Activated CD8-positive, alpha-beta memory T cell treated with anti-CD3 and anti-CD28 coated beads for 1 hour (primary cell): ENCODE results near the gene TM7SF2.

Experiments
- DNase-seq, 2 donors: peaks; one replicate each; pipeline ENCODE4 v3.0.0-alpha.2; 2020; ENCODE audit warnings: low read depth in 1 of 2; ENCODE audit errors: extremely low read depth in 1 of 2

TM7SF2 gene

DNA sequence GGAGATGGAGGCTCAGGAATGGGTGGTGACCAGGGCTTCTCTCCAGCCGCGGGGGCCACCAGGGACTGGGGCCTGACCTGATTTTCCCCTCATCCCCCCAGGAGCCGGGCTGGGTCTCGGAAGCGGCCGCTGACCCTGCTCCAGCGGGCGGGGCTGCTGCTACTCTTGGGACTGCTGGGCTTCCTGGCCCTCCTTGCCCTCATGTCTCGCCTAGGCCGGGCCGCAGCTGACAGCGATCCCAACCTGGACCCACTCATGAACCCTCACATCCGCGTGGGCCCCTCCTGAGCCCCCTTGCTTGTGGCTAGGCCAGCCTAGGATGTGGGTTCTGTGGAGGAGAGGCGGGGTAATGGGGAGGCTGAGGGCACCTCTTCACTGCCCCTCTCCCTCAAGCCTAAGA lies 23.8 kb upstream of the TM7SF2 start:
- DNase-seq: no peak

DNA sequence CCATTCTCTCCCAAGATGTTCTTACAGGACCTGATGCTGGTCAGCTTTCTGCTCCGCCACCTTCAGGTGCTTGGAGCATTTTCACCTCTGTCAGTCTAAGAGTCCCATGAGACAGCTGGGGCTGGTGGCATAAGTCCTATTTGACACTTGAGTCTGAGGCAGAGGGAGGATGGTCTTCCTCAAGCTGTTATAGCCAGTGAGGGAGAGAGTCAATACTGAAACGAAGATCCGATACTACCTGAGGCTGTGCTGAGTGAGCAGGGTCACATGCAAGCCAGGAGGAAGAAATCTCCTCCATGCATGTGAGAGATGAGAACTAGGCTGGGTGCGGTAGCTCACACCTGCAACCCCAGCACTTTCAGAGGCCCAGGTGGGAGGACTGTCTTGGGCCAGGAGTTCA lies 22.1 kb upstream of the TM7SF2 start:
- DNase-seq: no peak

DNA sequence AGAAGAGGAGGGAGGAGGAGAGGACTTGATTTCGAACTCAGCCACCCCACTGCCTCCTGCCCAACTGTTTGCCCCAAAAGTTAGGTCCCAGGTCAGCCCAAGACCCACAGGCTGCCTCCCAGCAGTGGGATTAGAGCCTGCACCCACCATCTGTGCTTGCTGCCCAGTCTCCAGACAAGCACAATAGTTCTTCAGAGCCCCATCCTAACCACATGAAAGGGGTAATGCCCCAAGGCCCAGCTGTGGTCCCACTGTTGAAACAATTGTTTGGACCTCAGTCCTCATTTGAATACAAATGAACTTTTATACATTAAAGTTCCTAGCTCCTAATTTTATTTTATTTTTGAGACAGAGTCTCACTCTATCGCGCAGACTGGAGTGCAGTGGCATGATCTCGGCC lies 21.0 kb upstream of the TM7SF2 start:
- no peak for DNase-seq

DNA sequence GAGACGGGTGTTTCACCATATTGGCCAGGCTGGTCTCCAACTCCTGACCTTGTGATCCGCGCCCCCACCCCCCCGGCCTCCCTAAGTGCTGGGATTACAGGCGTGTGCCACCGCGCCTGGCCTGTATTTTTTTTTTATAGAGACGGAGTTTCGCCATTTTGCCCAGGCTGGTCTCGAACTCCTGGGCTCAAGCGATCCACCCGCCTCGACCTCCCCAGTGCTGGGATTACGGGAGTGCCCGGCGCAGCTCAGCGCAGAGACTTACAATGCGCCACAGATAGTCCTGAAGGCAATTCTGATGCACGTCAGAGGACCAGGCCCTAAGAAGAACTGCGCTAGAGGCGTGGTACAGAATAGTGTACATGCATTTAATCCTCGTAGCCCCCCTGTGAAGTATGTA lies 16.2 kb upstream of the TM7SF2 start:
- no peak for DNase-seq

DNA sequence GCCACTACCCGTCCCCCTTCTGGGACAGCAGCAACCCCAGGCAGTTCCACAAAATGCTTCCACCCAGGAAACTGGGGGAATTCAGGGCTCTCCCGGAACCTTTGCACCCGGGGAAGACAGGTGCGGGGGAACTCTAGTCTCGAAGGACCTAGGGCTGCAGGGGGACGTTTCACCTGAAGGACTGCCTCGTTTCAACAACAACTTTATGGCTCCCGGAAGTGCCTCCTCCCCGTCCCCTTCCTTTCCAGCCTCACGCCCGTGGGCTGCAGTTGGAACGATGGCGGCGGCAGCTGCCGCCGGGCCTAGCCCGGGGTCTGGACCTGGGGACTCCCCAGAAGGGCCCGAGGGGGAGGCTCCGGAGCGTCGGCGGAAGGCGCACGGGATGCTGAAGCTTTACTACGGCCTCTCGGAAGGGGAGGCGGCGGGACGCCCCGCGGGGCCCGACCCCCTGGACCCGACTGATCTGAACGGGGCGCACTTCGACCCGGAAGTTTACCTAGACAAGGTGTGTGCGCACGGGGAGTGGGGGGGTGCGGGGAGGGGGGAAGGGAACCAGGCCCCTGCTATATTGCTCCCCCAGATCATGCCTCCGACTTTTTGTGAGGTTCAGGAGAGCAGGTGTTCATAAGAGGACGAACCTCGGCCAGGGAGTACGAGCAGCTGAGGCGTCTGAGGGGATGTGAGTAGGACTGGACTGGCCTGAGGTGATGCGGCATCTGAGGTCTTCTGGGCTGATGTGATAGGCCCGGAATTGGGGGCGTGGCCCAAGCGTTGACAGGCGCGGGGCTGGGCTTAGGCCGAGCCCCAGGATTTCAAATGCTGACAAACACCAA lies 15.5 kb upstream of the TM7SF2 start, which contains the start of gene VPS51:
Gene VPS51 (plus strand): TSS at position 241 of the 833 bp plus-strand sequence. CDS start 37 bp downstream, at position 278.
- DNase-seq: peak; percentile 63 to 66

DNA sequence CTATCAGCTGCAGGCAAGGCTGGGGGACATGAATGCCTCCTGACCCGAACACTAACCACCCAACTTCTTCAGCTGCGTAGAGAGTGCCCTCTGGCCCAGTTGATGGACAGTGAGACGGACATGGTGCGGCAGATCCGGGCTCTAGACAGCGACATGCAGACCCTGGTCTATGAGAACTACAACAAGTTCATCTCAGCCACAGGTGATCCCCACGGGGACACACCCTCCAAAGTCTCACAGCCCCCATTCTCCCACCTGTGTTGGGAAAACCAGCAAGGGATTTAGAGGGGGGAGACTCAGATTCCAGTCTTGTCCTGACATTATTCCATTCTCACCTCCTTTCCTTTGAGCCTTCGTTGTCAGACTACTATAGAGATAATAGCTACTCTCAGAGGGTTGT lies 14.7 kb upstream of the TM7SF2 start:
- DNase-seq: no peak

DNA sequence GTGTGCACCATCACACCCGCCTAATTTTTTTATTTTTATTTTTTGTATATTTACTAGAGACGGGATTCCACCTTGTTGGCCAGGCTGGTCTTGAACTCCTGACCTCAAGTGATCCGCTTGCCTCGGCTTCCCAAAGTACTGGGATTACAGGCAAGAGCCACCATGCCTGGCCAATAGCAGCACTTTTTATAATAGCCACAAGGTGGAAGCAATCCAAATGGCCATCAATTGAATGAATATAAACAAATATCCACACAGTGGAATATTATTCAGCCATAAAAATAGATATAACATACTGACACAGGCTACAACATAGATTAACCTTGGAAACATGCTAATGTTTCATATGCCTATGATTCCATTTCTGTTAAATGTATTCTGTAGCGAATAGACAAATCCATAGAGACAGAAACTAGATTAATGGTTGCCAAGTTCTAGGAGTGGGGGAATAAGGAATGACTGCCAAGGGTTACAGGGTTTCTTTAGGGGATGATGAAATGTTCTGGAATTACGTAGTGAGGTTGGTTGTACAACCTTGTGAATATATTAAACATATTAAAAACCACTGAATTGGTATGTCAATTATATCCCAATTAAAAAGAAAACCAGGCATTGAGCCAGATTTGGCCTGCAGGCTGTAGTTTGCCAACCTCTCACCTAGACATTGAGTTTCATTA lies 10.9 kb upstream of the TM7SF2 start:
- no peak for DNase-seq

DNA sequence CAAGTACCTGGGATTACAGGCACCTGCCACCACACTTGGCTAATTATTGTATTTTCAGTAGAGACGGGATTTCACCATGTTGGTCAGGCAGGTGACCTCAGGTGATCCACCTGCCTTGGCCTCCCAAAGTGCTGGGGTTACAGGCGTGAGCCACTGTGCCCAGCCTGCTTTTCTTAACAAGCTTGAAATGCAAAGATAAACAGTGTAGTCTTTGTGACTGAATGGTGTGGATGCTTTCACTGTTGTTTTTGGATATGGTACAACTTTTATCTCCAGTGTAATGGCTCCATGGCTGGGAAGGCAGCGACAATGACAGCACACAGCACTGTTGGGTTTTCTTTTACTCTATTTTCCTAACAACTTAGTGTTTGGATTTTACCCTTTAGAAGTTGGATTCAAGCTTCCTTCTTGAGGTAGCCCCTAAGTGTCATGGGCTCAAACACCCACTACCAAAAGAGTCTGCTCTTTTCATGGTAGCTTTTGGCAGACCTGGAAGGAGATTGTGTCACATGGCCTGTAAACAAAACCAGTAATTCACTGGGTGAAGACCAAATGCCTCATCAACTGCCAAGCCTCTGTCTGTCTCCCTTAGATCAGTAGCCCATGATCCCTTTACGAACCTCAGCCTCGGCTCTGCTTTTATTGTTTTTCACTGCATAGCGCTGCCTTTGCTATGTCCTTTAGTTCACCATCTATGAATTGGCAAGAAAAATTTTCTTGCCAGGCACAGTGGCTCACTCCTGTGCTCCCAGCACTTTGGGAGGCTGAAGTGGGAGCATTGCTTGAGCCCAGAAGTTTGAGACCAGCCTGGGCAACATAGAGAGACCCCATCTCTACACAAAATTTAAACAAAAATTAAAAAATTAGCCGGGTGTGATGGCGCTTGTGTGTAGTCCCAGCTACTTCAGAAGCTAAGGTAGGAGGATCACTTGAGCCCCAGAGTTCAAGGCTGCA lies 9.3 kb upstream of the TM7SF2 start:
- no peak for DNase-seq

DNA sequence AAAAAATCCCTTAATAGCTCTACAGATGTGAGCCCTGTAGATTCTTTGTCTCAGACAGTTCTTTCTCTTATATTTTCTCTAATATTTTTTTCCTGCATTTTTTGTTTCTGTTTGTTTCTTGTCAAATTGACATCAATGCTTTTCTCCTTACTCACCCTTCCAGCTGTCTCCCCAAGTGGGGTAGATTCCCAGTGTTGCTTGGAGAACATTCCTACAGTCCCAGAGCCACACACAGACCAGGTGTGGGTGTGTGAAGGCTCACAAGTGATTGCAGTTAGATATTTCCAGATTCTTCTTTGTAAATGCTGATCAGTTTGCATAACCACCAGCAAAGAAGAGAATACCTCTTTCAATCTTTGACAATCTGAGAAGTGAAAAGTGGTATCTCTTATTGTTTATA lies 8.2 kb upstream of the TM7SF2 start:
- DNase-seq: no peak

DNA sequence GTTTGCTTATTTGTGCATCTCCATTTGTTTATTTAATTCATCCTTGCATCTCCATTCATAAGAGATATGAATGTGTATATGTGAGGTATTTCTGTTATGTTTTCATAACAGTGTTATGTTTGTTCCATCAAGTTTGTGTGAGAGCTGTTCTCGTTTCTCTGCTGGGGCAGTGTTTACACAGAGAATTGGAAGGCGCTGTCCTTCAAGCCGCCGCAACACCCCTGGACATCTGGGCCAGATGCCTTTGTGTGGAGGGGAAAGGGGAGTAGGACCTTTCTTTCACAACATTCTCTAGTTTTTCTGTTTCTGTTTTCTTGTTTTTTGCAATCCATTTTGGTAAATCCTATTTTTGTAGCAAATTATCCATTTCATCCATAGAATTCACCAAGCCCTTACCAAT lies 7.0 kb upstream of the TM7SF2 start:
- DNase-seq: no peak

DNA sequence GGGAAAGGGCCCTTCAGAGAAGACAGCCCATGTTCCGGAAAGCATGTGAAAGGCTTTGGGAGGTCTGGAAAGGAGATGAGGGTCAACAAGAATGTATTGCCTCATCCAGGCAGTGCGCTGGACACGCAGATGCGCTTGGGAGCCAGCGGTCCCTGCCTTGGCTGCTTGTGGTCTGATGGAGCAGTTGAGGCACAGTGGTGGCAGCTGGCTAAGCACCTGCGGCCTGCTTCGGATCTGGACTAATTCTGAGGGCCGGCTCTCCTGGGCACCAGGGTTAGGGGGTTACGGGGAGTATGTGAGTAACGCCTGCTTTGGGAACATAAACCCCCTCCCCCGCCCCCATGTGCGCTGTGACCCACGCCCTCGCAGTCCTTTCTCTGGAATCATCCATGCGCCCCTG lies 4.6 kb upstream of the TM7SF2 start:
- no peak for DNase-seq

DNA sequence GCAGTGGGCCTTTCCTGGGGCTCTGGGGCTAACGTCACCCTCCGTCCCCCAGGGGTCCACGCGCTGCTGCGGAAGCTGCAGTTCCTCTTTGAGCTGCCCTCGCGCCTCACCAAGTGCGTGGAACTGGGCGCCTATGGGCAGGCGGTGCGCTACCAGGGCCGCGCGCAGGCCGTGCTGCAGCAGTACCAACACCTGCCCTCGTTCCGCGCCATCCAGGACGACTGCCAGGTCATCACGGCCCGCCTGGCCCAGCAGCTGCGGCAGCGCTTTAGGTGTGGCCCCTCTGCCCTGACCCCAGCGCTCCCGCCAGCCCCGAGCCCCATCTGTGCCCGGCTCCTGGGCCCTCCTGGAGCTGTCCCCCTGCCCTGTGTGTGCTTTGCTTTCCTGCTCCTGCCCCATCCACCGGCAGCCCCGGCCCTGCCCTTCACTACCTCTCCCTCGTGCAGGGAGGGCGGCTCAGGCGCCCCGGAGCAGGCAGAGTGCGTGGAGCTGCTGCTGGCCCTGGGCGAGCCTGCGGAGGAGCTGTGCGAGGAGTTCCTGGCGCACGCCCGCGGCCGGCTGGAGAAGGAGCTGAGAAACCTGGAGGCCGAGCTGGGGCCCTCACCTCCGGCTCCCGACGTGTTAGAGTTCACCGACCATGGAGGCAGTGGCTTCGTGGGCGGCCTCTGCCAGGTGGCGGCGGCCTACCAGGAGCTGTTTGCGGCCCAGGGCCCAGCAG lies 3.8 kb upstream of the TM7SF2 start:
- no peak for DNase-seq

DNA sequence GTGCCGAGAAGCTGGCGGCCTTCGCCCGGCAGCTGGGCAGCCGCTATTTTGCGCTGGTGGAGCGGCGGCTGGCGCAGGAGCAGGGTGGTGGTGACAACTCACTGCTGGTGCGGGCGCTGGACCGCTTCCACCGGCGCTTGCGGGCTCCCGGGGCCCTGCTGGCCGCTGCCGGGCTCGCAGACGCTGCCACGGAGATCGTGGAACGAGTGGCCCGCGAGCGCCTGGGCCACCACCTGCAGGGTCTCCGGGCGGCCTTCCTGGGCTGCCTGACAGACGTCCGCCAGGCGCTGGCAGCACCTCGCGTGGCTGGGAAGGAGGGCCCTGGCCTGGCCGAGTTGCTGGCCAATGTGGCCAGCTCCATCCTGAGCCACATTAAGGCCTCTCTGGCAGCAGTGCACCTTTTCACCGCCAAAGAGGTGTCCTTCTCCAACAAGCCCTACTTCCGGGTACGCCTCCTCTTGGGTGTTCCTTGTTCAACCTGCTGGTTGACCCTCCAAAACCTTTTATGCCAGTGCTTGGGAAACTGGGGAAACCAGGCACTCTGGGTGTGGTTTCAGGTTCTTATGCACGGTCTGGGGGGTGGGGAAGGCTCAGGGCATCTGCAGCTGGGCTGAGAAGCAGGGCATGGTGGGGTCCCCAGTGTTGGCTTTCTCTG lies 3.1 kb upstream of the TM7SF2 start:
- no peak for DNase-seq

DNA sequence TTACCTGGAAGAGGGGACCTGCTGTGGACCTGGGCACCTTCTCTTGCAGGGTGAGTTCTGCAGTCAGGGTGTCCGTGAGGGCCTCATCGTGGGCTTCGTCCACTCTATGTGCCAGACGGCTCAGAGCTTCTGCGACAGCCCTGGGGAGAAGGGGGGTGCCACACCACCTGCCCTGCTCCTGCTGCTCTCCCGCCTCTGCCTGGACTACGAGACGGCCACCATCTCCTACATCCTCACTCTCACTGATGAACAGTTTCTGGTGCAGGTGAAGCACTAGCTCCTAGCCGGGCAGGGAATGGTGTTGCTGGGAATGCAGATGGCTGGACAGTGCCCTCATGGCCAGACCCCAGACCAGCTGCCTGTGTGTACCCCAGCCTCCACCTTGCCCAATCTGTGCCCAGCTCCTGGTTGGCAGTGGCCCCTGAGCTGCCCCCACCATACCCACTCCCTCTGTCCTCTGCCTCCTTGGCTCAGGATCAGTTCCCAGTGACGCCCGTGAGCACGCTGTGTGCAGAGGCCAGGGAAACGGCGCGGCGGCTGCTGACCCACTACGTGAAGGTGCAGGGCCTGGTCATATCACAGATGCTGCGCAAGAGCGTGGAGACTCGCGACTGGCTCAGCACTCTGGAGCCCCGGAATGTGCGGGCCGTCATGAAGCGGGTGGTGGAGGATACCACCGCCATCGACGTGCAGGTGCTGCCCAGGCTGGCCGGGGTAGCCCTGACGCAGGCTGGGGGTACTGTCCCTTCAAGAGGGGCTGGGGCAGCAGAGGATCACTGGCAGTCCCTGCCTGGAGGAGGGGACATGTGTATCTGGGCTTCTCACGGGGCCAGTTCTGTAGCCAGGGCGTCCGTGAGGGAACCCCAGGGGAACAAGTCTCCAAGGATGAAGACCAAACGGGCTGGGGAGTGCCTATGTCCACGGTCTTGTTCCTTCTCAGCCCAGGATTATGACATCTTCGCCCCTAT lies 2.2 kb upstream of the TM7SF2 start:
- no peak for DNase-seq

DNA sequence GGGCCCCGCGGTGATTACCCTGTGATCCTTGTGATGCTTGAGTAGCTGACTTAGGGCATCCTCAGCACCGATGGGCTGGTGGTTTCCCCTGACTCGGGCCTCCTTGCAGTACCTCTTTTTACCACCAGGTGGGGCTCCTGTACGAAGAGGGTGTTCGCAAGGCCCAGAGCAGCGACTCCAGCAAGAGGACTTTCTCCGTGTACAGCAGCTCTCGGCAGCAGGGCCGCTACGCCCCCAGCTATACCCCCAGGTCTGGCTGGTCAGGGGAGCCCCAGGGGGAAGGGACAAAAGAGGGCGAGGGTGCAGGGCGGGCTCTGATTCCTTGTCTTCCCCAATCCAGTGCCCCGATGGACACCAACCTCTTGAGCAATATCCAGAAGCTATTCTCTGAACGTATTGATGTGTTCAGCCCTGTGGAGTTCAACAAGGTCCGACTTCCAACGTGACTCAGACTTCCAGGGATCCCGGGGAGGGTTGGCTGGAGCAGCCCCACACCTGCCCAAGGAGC lies 1.3 kb upstream of the TM7SF2 start:
- DNase-seq: peak; percentile 90 to 93

DNA sequence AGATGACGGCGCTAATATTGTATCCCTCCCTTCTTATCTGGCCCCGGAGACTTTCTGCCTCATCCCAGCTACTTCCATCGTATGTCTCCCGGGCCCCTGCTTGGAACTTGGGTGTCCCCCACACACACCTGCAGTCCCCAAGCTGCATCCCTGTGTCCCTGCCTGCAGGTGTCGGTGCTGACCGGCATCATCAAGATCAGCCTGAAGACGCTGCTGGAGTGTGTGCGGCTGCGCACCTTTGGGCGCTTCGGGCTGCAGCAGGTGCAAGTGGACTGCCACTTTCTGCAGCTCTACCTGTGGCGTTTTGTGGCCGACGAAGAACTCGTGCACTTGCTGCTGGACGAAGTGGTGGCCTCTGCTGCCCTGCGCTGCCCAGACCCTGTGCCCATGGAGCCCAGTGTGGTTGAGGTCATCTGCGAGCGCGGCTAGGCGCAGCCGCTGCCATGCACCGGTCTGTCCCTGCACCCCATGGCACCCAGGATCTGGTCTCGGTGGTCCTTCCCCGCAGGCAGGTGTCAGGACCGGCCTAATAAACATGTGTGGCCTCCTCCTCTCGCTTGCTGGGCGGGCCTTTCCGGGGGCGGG lies 421 bp upstream of the TM7SF2 start:
- DNase-seq: no peak

DNA sequence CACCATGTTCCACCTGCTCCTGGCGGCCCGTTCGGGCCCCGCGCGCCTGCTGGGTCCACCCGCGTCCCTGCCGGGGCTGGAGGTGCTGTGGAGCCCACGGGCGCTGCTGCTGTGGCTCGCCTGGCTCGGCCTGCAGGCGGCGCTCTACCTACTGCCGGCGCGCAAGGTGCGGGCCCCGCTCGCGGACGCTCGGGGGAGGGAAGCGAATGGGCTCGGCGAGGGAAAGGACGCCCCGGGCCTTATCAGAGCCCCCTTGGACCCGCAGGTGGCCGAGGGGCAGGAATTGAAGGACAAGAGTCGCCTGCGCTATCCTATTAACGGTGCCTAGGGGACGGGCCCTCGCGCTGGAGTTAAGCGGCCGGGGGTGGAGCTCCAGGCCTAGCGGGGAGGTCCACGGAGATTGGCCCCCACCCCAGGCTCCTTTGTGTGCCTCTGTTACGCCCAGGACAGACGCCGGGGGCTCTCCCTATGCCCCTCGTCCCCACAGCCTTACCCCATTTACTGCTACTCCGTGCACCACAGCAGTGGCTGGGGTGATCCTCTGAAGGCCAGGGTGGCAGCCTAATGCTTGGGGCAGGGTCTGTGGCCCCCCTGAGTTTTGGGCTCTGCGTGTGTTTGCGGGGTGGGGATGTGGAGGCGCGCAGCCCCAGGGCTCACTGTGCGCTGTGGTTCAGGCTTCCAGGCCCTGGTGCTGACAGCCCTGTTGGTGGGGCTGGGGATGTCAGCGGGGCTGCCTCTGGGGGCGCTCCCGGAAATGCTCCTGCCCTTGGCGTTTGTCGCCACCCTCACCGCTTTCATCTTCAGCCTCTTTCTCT lies 1.1 kb downstream of the TM7SF2 start:
- peak in 1 of 2 donors; percentile 66 for DNase-seq

DNA sequence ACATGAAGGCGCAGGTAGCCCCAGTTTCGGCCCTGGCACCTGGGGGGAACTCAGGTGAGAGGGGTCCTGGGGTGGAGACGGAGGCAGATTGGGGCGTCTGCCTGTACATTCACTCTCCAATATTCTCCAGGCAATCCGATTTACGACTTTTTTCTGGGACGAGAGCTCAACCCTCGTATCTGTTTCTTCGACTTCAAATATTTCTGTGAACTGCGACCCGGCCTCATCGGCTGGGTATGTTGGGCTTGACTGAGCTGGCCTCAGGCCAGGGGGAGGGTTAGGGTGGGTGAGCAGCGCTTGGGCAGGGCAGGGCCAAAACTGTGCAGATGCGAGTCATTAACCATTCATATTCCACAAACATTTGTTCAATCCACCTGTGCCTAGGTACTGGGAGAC lies 1.7 kb downstream of the TM7SF2 start:
- no peak for DNase-seq
